Measurements from ENCODE around the gene STRADA. TPM values are rescaled to one million over a fixed set of nuclear protein-coding genes. Genes with fewer than 3 reads are reported as not detected.

The STRADA gene
- total and polyA plus RNA-seq, 2 donors (not counting 3 experiments of a cell fraction or from before 2014, with no cell fraction given) = 47.0 to 53.6 TPM

GRCh38 chr17:63754046-63754445, 12.4 kb upstream of the STRADA start:
- H3K4me3 ChIP-seq (replicated peaks in 1 of 3; ENCODE audit: insufficient read depth in 1 of 3, low read depth in 1 of 3, low read length in 3 of 3) = no peak overlapping the region
- no peaks in the 10 kb centered on the region for H3K27me3 ChIP-seq (ENCODE audit: control insufficient read depth in 2 of 2, insufficient read depth in 2 of 2, low read length in 2 of 2)
- H3K36me3 ChIP-seq (ENCODE audit: control insufficient read depth in 2 of 2, extremely low read depth in 1 of 2, insufficient read depth in 2 of 2, low read length in 2 of 2) = peaks cover 20 to 22% of the 10 kb centered on the region in 2 experiments
- intact Hi-C loops (cut with micrococcal nuclease) (no loop called here), dilution Hi-C loops (cut with MboI; ENCODE audit: extremely low pct_ligation_motif_present, low sequenced_read_pairs) (no loop called here)
- H3K9me1 ChIP-seq (replicated peaks; ENCODE audit: control insufficient read depth, extremely low read depth, insufficient read depth, low read length) = no peaks in the 10 kb centered on the region
- no peak for TF ChIP-seq EZH2 (IDR thresholded peaks at IDR 0.05; ENCODE audit: borderline replicate concordance, low read depth, low read length, severe bottlenecking)
- no peak for TF ChIP-seq JUN (IDR thresholded peaks at IDR 0.05; ENCODE audit: borderline replicate concordance, insufficient read depth, insufficient read length, low read depth)
- no peak for TF ChIP-seq POLR2AphosphoS5 (IDR thresholded peaks at IDR 0.05; ENCODE audit: insufficient read depth, low read depth, low read length)
- no peak for TF ChIP-seq MYC (IDR thresholded peaks at IDR 0.05; ENCODE audit: low read depth, low read length)
- TF ChIP-seq FOS (IDR thresholded peaks at IDR 0.05; ENCODE audit: borderline replicate concordance, insufficient read depth, low read length) = no peak
- TF ChIP-seq GATA2 (IDR thresholded peaks at IDR 0.05; ENCODE audit: insufficient read depth, insufficient read length, low read depth, low read length) = no peak
- no peak for TF ChIP-seq MAX (IDR thresholded peaks at IDR 0.05; ENCODE audit: insufficient read depth, insufficient read length)
- TF ChIP-seq POLR2A (IDR thresholded peaks at IDR 0.05; ENCODE audit: low read depth, low read length) = no peak
- no peak for TF ChIP-seq CTCF (IDR thresholded peaks at IDR 0.05; ENCODE audit: extremely low read depth in 1 of 2, insufficient read depth in 1 of 2, low read depth in 1 of 2, low read length in 2 of 2)
- no peak overlapping the region for H3K9ac ChIP-seq (replicated peaks; ENCODE audit: extremely low read depth, insufficient read depth, low read length)
- no peaks in the 10 kb centered on the region for H3K9me3 ChIP-seq (replicated peaks; ENCODE audit: control insufficient read depth, insufficient read depth, low read length)
- no peak overlapping the region for H3K4me2 ChIP-seq (ENCODE audit: insufficient read depth, low read length)
- no peak overlapping the region for H3K27ac ChIP-seq (ENCODE audit: insufficient read depth, low read depth, low read length)
- no peak overlapping the region for H2AFZ ChIP-seq (ENCODE audit: low read depth, low read length)
- ChIA-PET POLR2A (no interaction called here), CTCF (interaction anchor here (1.1 kb wide), 1 partner anchor 32 kb away, joined by 3 read pairs; no protein-coding TSS in a partner anchor)
- no peak for FAIRE-seq
- BruUV-seq (replicated peaks) = no TSS peak
- H3K79me2 ChIP-seq (ENCODE audit: control insufficient read depth, insufficient read depth, low read length) = no peaks in the 10 kb centered on the region
- no peaks in the 10 kb centered on the region for H4K20me1 ChIP-seq (replicated peaks; ENCODE audit: control insufficient read depth, extremely low read depth, insufficient read depth, low read length)
- H3K4me1 ChIP-seq (ENCODE audit: control insufficient read depth, extremely low read depth, insufficient read depth, low read length) = no peaks in the 10 kb centered on the region
- no peak for DNase-seq (ENCODE audit: low read depth, low spot score)

All from endothelial cell of umbilical vein (primary cell).